GM18867 (cell line): Measurements from ENCODE around the gene TRIM8.

ENCODE experiments used
- ATAC-seq: cut with Tn5 transposase; IDR thresholded peaks from one replicate; pipeline ENCODE4 v1.9.1; 2021; ENCODE audit warnings: mild to moderate bottlenecking, moderate library complexity; ENCODE audit not compliant: unreplicated experiment

TRIM8 gene

DNA sequence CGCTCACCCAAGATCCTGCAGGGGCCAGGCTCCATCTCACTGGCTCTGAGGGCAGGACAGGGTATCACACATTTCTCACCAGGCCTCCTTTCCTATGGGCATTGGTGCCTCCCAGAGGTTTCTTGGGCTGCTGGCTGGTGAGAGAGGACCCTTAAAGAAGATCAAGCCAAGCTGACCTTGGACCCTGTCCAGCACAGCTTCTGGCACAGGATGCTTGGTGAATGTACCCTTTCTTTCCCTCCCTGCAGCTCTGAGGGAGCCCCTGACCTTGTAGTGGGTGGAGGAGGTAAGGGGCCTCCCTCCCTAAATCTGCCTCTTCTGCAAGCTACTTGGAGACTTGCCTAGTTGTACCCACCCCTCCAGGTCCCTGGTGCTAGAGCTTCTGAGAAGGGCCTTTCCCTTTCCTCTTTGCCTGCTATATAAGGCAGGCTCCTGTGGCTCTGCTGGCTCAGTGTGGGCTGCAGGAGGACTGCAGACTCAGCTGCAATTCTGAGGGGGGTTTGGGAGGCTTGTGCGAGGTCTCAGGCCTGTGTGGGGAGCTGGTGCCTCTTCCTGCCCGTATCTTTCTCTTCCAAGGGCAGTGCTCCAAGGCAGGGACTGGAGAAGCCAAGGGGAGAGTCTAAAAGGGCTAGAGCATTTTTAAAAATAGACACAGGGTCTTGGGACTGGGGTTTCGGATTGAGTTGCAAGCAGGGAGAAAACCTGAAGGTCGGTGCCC lies 11.7 kb upstream of the TRIM8 start:
- no peak for ATAC-seq

DNA sequence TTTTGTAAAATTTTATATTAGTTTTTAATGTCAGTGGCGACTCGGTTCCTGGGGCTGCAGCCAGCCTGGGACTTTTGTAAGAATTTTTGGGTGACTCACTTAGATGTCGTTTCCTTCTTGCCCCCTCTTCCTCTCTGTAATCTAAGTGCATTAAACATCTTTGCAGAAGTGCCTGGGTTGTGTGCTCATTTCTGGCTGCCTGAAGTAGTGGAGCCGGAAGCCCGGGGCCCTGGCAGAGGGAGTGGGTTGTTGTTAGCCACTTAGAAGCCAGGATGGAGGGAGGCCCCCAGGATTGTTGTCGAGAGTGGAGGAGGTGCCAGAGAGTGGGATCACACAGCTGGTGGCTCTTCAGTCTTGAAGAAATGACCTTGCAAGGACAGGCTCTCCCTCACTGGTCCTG lies 11.0 kb upstream of the TRIM8 start:
- ATAC-seq = no peak

GRCh38 chr10:102633848-102634247 lies 10.4 kb upstream of the TRIM8 start:
- ATAC-seq = no peak

- no peak for ATAC-seq
Measured at GRCh38 chr10:102634686-102635085, 9.6 kb upstream of the TRIM8 start.

DNA sequence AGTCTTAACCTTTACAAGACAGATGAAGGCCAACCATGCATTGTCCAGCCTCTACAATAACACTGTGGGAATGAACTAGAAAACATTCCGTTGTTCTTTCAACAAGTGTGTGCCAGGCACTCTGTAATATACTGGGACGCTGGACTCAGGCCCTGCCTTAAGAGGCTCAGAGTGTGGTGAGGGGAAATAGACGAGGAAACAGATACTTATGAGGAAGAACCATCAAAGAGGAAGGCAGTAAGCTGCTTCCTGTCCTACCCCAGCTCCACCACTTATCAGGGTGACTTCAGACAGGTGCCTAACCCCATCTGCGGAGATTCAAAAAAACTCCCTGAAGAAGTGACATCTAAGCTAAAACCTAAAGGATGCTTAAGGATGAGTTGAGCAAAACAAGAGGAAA lies 8.9 kb upstream of the TRIM8 start:
- no peak for ATAC-seq

DNA sequence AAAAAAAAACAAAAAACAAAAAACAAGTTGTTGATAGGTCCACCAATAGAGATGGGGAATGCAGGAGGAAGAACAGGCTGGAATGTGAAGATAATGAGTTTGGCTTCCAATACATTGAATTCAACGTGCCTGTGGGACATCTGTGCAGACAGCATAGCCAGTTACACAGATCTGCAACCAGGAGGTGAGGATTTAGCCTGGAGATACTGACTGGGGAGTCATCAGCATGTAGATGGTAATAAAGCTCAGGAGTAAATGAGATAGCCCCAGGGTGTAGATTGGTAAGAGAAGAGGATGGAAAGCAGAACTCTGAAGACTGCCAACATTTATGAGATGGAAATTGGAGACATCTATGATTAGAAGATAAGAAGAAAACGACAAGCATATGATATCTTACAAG lies 4.7 kb upstream of the TRIM8 start:
- no peak for ATAC-seq

DNA sequence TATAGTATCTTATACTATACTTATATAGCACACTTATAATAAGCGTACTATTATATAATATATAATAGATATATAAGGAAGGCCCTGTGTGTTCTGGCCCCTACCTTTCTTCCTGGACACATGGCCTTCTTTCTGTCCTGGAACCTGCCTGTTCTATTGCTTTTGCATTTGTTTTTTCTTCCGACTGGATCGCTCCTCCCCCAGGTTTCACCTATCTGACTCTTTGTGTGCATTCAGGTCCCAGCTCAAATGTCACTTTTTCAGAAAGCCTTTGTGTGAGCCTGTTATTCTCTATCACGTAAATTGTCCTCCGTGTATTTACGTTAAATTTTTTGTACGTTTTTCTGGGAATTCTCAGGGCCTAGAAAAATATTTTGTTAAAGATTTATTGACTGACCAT lies 2.9 kb upstream of the TRIM8 start:
- no peak for ATAC-seq

DNA sequence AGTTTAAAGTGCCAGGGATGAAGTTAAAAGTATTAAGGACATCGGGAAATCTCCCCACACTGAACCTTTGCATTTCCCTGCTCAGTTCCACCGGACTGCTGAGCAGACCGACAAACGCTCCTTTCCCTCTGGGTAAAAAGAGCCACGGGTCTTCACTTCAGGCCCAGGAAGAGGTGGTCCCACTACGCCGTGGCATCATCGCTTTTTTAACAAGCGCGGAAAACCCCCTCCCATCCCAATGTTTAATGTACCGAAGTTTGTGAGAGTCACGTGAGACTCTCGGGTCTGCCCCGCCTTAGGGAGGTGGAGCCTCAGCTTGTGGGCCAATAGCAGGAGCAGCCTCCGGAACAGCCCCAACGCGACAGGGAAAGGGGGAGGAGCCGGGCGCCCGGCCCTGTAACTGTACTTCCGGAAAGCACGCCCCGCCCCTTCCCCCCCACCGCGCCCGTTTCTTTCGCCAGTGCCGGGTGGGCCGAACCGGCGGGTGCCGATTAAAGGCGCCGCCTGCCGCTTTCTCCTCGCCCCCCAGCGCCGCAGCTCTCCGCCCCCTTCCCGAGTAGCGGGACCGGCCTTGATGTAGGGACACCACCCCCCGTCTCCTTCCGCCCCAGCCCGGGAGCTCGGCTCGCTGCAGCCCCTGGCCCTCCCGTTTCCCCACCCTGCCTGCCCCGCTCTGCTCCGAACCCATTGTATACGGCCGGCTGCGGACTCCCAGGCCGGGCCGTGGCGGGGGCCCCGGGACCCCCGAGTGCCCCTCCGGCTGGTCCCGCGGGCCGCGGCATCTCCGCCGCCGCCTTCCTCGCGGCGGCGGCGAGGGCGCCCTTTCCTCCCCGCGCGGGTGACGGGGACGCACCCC lies 2.2 kb upstream of the TRIM8 start:
- ATAC-seq = peak; percentile 61

DNA sequence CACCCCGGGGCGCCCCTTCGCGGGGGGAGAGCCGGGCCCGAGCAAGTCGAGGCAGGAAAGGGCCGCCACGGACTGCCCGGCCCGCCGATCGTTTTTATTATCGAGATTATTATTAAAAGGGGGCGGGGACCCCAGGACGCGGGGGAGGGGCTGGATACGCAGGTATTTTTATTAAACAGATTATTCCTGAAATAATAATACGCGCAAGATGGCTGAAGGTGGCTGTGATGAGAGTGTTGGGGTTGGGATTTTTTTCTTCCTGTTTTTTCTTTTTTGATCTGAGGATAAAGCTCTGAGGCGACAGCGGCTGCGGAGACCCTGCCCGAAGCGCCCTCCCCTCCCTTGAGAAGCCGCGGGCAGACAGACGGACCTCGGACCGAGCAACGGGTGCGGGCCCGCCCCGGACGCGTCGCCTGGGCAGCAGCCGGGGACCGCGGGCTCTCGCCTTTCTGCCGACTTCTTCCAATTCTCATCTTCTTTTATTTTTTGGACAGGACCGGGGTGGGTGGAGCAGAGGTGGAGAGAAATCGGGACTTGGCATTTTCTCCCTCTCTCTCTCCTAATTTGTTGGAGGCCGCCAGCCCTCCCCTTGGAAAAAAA lies 1.4 kb upstream of the TRIM8 start:
- no peak for ATAC-seq

DNA sequence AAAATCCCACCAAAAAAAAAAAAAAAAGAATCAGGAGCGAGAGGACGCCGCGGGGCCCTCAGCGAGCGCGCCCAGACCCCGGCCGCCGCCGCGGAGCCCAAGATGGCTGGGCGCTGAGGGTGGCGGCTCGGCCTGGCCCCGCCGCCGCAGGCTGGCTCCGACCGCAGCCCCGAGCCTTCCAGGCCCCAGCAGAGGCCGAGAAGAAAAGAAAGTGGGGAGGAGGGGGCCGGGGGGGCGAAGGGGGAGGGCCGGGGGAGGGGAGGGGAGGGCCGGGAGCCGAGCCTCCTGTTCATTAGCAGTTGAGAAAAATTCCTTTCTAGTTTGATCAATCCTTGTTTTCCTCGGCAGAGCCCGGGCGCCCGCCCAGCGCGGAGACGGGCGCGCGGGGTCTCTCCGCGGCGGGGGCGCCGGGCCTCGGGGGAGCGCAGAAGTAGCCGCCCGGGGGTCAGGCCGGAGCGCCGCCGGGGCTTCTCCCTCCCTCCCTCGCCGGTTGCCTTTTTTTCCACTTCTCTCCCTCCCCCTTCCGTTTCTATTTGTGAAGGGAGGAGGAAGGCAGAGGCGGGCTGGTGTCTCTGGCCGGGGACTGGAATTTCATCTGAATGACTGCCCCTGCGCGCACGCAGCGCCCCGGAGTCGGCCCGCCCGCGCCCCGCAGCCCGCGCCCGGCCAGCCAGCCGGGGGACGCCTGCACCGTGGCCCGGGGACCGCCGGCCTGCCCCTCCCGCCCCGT lies 778 bp upstream of the TRIM8 start:
- ATAC-seq = peak; percentile 1

DNA sequence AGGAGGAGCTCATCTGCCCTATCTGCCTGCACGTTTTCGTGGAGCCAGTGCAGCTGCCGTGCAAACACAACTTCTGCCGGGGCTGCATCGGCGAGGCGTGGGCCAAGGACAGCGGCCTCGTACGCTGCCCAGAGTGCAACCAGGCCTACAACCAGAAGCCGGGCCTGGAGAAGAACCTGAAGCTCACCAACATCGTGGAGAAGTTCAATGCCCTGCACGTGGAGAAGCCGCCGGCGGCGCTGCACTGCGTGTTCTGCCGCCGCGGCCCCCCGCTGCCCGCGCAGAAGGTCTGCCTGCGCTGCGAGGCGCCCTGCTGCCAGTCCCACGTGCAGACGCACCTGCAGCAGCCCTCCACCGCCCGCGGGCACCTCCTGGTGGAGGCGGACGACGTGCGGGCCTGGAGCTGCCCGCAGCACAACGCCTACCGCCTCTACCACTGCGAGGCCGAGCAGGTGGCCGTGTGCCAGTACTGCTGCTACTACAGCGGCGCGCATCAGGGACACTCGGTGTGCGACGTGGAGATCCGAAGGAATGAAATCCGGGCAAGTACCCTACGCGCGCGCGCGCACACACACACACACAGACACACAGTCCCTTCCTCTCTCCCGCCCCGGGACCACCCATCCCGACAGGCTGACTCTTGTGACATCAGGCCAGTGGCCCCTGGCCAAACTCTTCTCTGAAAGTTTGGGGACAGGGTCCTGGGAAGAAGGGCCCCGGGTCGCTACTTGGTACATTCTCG lies 538 bp downstream of the TRIM8 start:
- ATAC-seq = peak; percentile 15

- ATAC-seq = no peak
Measured at GRCh38 chr10:102645388-102645740, 1.1 kb downstream of the TRIM8 start.

- ATAC-seq = peak; percentile 29
Measured at GRCh38 chr10:102645741-102646609, 1.7 kb downstream of the TRIM8 start.

GRCh38 chr10:102646610-102647442 lies 2.5 kb downstream of the TRIM8 start:
- no peak for ATAC-seq

DNA sequence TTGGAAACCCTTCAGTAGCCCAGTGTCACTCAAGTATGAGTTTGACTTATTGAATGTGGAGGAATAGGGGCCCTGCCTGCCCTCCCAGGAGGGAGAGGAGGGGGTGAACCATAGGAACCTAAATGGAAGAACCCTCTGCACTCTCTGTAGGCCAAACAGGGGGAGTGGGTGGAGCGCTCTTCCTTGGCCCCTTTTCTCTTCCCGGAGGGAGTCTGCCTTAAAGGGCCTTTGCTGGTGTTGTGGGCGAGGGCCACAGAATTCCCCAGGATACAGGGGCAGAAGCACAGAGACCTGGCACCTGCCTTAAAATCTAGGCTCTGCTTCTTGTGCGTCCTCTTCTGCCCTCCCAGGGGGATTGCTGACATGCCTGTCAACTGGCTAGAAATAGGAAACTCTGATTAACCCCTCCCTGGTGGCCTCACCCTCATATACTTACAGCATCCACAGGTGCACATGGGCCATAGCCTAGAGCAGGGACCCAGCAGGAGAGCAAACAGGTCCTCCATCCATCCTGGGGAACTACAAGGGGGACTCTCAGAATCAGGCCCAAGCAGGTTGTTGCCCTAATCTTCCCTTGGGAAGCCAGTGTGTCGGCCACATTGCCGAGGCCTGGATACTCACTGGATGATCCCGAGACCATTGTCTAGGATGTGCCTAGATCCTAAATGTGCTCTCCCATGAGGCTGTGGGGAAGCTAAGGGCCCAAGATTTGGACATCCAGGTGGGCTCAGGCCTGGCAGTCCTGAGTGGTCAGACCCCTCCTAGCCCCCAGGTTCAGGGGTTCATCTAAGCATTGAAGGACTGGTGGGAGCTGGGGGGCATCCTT lies 3.4 kb downstream of the TRIM8 start:
- ATAC-seq = no peak

- no peak for ATAC-seq
Measured at GRCh38 chr10:102648269-102648888, 4.1 kb downstream of the TRIM8 start.
